A673 (cell line): ENCODE results near the gene PFKP. TPM values are rescaled to one million over a fixed set of nuclear protein-coding genes. Genes with fewer than 3 reads are reported as not detected.

ENCODE experiments used
- BruUV-seq: library from RNA; stranded (reverse); fragments of 400-500 nt; replicated peaks from 2 replicates; lab custom pipeline; 2021; lab: Mats Ljungman, UMichigan
- CTCF ChIA-PET: fragments of 300-600 bp; sonication (Branson Sonifier 250); formaldehyde crosslinking; loops from one replicate; lab custom pipeline; 2022; ENCODE audit warnings: antibody characterized with exemption; lab: Charles Lee
- POLR2A ChIA-PET: fragments of 300-600 bp; sonication (Branson Sonifier 250); formaldehyde crosslinking; loops from one replicate; lab custom pipeline; 2022; ENCODE audit warnings: antibody characterized with exemption; ENCODE audit not compliant: low non-redundant PET; lab: Charles Lee
- DNase-seq: peaks from one replicate; pipeline ENCODE4 v3.0.0-alpha.2; 2015; ENCODE audit warnings: low spot score
- H3K27ac ChIP-seq: fragments of 200-600 bp; sonication (generic); 2 replicates; pipeline ENCODE4 v1.5.1; 2016; ENCODE audit warnings: mixed run types, low read depth, mild to moderate bottlenecking, mixed read lengths, antibody characterized with exemption, low read length; ENCODE audit not compliant: poor library complexity, severe bottlenecking
- H3K27me3 ChIP-seq: fragments of 200-600 bp; sonication (generic); replicated peaks from 2 replicates; pipeline ENCODE4 v1.6.1; 2017; ENCODE audit warnings: mixed run types, low read depth, mild to moderate bottlenecking, mixed read lengths, antibody characterized with exemption, low read length; ENCODE audit not compliant: insufficient read depth, poor library complexity
- H3K36me3 ChIP-seq: fragments of 200-600 bp; sonication (generic); 2 replicates; pipeline ENCODE4 v1.6.1; 2016; ENCODE audit warnings: mixed run types, mild to moderate bottlenecking, mixed read lengths, antibody characterized with exemption, low read length; ENCODE audit not compliant: insufficient read depth, poor library complexity, severe bottlenecking
- H3K4me1 ChIP-seq: fragments of 200-600 bp; sonication (generic); 2 replicates; pipeline ENCODE4 v1.6.1; 2017; ENCODE audit warnings: mixed run types, mild to moderate bottlenecking, mixed read lengths, antibody characterized with exemption, low read length; ENCODE audit not compliant: insufficient read depth, poor library complexity, severe bottlenecking
- H3K4me3 ChIP-seq: fragments of 200-600 bp; sonication (generic); 2 replicates; pipeline ENCODE4 v1.5.1; 2016; ENCODE audit warnings: low read depth, mixed run types, mild to moderate bottlenecking, mixed read lengths, low read length; ENCODE audit not compliant: poor library complexity, severe bottlenecking
- H3K9me3 ChIP-seq: fragments of 200-600 bp; sonication (generic); 2 replicates; pipeline ENCODE4 v1.6.1; 2016; ENCODE audit warnings: mixed run types, low read depth, mild to moderate bottlenecking, mixed read lengths, antibody characterized with exemption, low read length; ENCODE audit not compliant: poor library complexity, severe bottlenecking
- EZH2 ChIP-seq: fragments of 200-600 bp; sonication (generic); IDR thresholded peaks from 2 replicates; pipeline ENCODE4 v1.6.1; 2017; ENCODE audit warnings: borderline replicate concordance, low read depth, mild to moderate bottlenecking, mixed read lengths, antibody characterized with exemption, low read length; ENCODE audit not compliant: poor library complexity, severe bottlenecking
- intact Hi-C: fragments of 100-400 bp; cut with micrococcal nuclease; formaldehyde crosslinking; loops from one replicate; pipeline ENCODE4 v1.10.0; 2022; ENCODE audit not compliant: unreplicated experiment
- total RNA-seq: library from RNA; stranded (reverse); gene quantifications from 2 replicates; pipeline ENCODE4 v1.2.3, GENCODE V29; 2021
- TF ChIP-seq, protein P1 (sequence below): fragments of 300-800, 200-600 bp; sonication (generic); conservative IDR thresholded peaks from 2 replicates; pipeline ENCODE4 v1.5.1; 2017; ENCODE audit warnings: low read depth, mild to moderate bottlenecking, antibody characterized with exemption, low read length, moderate library complexity, mixed read lengths

Gene PFKP
- total RNA-seq, 1 experiment from 2014 or later = 232 TPM

DNA sequence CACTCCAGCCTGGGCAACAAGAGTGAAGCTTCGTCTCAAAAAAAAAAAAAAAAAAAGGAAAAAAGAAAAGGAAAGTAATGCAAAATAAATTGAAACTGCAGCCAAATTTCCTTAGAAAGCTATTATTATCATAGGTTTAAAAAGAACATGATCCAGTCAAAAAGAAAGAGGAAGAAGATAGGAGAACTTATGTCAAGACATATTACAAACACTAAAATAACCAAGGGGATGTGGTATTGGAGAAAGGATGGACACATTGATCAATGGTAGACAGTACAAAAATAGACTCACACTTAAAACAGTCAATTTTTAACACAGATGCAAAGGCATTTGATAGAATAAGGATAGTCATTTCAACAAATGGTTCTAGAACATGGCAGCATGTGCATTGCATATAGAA lies 27.3 kb upstream of the PFKP start:
- intact Hi-C loops = loop anchor here (5.0 kb wide), 1 partner anchor 418 kb away; no protein-coding TSS in a partner anchor
- CTCF ChIA-PET = no interaction called here

DNA sequence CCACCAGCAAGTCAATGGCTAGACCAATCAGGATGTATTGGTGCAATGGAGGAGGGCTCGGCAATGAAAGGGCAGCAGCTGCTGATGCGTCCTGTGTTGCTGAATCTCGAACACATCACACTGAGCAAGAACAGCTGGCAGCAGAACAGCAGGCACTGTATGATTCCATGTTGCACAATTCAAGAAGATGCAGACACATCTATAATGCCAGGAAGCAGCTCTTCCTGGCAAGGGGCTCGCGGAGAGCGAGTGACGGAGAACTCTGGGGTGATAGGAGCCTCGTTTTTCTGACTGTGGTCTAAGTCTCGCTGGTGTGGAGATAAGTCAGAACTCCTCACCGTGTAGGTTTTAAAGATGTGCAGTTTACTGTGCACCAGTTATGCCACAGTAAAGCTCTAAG lies 24.8 kb upstream of the PFKP start:
- POLR2A ChIA-PET = no interaction called here
- intact Hi-C loops = loop anchor here (5.0 kb wide), 1 partner anchor 420 kb away; no protein-coding TSS in a partner anchor
- no peak overlapping the region for H3K4me3 ChIP-seq
- no peaks in the 10 kb centered on the region for H3K27me3 ChIP-seq
- no peak for TF ChIP-seq EZH2
- TF ChIP-seq, protein P1, sequence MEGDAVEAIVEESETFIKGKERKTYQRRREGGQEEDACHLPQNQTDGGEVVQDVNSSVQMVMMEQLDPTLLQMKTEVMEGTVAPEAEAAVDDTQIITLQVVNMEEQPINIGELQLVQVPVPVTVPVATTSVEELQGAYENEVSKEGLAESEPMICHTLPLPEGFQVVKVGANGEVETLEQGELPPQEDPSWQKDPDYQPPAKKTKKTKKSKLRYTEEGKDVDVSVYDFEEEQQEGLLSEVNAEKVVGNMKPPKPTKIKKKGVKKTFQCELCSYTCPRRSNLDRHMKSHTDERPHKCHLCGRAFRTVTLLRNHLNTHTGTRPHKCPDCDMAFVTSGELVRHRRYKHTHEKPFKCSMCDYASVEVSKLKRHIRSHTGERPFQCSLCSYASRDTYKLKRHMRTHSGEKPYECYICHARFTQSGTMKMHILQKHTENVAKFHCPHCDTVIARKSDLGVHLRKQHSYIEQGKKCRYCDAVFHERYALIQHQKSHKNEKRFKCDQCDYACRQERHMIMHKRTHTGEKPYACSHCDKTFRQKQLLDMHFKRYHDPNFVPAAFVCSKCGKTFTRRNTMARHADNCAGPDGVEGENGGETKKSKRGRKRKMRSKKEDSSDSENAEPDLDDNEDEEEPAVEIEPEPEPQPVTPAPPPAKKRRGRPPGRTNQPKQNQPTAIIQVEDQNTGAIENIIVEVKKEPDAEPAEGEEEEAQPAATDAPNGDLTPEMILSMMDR = no peak
- no peaks in the 10 kb centered on the region for H3K36me3 ChIP-seq
- CTCF ChIA-PET = interaction anchor here (0.5 to 0.8 kb wide), 3 partner anchors 22 to 114 kb away, joined by 3 to 6 read pairs (median 3); no protein-coding TSS in a partner anchor
- peaks cover 7% of the 10 kb centered on the region for H3K9me3 ChIP-seq
- H3K4me1 ChIP-seq = no peaks in the 10 kb centered on the region
- no peak for DNase-seq
- no peak overlapping the region for H3K27ac ChIP-seq
- no TSS peak for BruUV-seq

More for the DNA sequence above, 27.3 kb upstream of the PFKP start:
- no TSS peak for BruUV-seq
- Histone ChIP-seq H3K9me3 (peaks cover 7% of the 10 kb centered on the region), H3K4me3 (no peak overlapping the region), H3K27ac (no peak overlapping the region), H3K27me3 (no peaks in the 10 kb centered on the region), H3K4me1 (no peaks in the 10 kb centered on the region), H3K36me3 (no peaks in the 10 kb centered on the region)
- POLR2A ChIA-PET = no interaction called here
- no peak for DNase-seq
- no peak for TF ChIP-seq EZH2
- TF ChIP-seq, protein P1 = no peak

DNA sequence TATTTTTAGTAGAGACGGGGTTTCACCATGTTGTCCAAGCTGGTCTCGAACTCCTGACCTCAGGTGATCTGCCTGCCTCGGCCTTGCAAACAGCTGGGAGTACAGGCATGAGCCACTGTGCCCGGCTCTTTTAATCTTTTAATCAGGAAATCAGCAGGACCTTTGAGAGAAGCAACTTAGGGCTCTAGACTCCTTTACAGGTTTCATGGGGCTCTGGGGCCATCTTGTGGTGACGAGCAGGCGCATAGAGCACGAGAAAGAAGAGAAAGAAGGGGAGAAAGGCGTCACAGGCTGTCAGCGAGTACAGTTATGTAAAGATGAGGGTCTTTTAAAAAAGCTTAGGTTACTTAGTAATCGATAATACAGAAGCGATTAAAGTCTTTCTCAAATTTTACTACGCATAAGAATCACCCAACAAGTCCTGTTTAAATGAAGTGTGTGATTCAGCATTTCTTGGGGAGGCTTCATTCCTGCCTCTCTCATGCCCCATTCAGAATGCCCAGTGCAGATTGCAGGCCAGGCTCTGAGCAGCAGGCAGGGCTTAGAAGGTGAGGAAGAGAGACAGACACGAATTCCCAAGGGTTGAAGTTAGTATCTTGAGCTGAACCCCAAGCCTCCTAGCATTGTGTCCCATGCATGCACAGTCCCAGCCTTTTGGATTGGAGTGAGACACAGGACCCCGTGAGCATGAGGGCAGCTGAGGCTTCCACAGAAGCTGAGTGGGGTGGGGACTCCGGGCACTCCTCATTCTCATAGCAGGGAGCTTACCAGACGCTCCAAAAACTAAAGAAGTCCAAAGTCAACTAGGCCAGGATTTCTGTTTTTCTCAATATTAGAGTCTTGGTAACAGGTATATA lies 23.6 kb upstream of the PFKP start:
- Histone ChIP-seq H3K4me3 (no peak overlapping the region), H3K36me3 (no peaks in the 10 kb centered on the region), H3K27me3 (no peaks in the 10 kb centered on the region), H3K4me1 (no peaks in the 10 kb centered on the region), H3K9me3 (peaks cover 6% of the 10 kb centered on the region), H3K27ac (no peak overlapping the region)
- ChIA-PET POLR2A (no interaction called here), CTCF (interaction anchor here (1.2 kb wide), 1 partner anchor 116 kb away, joined by 4 read pairs; no protein-coding TSS in a partner anchor)
- no TSS peak for BruUV-seq
- intact Hi-C loops = loop anchor here (1.0 to 5.0 kb wide), 3 partner anchors 115 to 421 kb away; no protein-coding TSS in a partner anchor
- peak; percentile 90 for DNase-seq
- TF ChIP-seq, protein P1 = peak; percentile 88
- no peak for TF ChIP-seq EZH2
